Measurements from ENCODE around the gene CYP3A7.
"Not testable (repeated sequence)": the region's sequence is repeated elsewhere in the genome, so short reads cannot be mapped to it uniquely, and the experiment has no call there.

The CYP3A7 gene

GRCh38 chr7:99666013-99666395 is 69.0 kb downstream of the CYP3A7 start:
- DNase-seq = no peak

DNA sequence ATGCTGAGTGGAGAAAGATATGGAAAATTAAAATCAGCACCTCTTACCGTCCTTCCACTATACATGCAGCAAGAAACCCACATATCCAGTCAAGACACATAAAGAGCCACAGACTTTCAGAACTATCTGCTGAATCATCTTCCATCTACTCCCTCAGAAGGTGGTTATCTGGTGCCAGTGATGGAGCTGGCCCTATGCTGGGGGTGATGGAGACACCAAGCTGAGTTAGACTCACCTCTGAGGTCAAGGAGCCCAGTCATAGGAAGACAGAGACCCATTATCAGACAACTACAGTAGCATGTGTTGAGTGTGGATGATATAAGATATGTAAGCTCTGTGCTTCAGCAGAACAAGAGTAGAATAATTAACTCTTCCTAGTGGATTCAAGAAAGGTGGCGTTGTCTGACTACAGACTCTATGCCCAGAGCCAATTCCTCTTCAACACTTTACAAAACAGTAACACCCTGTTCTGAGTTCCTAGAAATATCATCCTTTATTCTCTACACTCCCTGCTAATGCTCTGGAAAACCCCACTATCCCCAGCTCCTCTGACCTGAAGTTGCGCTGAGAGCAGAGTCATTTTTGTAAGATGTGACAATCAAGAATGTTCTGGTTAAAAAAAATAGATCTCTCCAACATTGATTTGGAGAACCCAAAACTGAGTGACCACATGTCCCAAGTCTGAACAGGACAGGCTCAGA is 69.5 kb downstream of the CYP3A7 start:
- DNase-seq = no peak

DNA sequence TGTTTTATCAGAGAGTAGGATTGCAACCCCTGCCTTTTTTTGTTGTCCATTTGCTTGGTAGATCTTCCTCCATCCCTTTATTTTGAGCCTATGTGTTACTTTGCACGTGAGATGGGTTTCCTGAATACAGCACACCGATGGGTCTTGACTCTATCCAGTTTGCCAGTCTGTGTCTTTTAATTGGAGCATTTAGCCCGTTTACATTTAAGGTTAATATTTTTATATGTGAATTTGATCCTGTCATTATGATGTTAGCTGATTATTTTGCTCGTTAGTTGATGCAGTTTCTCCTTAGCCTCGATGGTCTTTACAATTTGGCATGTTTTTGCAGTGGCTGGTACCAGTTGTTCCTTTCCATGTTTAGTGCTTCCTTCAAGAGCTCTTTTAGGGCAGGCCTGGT is 77.1 kb downstream of the CYP3A7 start:
- DNase-seq = not testable (repeated sequence)

All from right kidney (tissue), 1 donor.